ENCODE results near the gene NFKB2.

- no peak for TF ChIP-seq POLR2A (IDR thresholded peaks at IDR 0.05)
- no peak for TF ChIP-seq CTCF (IDR thresholded peaks at IDR 0.05)
These were observed 13.5 kb downstream of the NFKB2 start for GRCh38 chr10:102408728-102409603.
